ENCODE results near the gene EPB41L2. TPM values are rescaled to one million over a fixed set of nuclear protein-coding genes. Genes with fewer than 3 reads are reported as not detected.

The EPB41L2 gene
- total and polyA plus RNA-seq, 2 experiments from 2014 or later = 27.4 to 35.8 TPM

DNA sequence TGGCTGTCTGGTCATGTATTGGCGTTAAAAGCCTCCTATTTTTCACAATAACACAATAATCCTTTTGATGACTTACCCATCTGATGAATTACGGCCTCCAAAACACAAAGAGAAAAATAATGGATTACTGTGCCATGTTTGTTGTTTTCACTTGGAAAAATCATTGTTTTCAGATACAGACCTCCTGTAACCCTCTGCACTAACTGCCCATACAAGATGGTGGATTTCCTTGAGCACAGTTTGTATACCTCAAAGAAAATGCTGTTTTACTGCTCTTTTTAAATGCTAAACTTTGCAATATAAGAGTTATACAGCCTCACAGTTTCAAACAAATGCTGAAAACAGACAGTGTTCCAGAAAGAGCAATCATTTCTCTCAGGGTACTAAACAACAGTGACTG, 174.8 kb downstream of the EPB41L2 start:
- Histone ChIP-seq H3K4me3 (no peak overlapping the region), H3K36me3 (replicated peaks; ENCODE audit: insufficient read depth, low read depth) (no peaks in the 10 kb centered on the region), H3K9me2 (replicated peaks; ENCODE audit: insufficient read depth) (no peaks in the 10 kb centered on the region), H2AFZ (no peak overlapping the region), H3K9me3 (ENCODE audit: low read depth) (no peaks in the 10 kb centered on the region), H3K27me3 (no peaks in the 10 kb centered on the region), H3K4me1 (ENCODE audit: insufficient read depth) (no peaks in the 10 kb centered on the region), H3K27ac (no peak overlapping the region), H3K79me2 (no peaks in the 10 kb centered on the region), H4K20me1 (ENCODE audit: insufficient read depth, poor library complexity, severe bottlenecking) (no peaks in the 10 kb centered on the region), H3K4me2 (no peak overlapping the region)
- TF ChIP-seq EZH2phosphoT487 (IDR thresholded peaks at IDR 0.05; ENCODE audit: low read depth, severe bottlenecking, unreplicated experiment) = no peak
- TF ChIP-seq, protein P1, sequence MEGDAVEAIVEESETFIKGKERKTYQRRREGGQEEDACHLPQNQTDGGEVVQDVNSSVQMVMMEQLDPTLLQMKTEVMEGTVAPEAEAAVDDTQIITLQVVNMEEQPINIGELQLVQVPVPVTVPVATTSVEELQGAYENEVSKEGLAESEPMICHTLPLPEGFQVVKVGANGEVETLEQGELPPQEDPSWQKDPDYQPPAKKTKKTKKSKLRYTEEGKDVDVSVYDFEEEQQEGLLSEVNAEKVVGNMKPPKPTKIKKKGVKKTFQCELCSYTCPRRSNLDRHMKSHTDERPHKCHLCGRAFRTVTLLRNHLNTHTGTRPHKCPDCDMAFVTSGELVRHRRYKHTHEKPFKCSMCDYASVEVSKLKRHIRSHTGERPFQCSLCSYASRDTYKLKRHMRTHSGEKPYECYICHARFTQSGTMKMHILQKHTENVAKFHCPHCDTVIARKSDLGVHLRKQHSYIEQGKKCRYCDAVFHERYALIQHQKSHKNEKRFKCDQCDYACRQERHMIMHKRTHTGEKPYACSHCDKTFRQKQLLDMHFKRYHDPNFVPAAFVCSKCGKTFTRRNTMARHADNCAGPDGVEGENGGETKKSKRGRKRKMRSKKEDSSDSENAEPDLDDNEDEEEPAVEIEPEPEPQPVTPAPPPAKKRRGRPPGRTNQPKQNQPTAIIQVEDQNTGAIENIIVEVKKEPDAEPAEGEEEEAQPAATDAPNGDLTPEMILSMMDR (IDR thresholded peaks at IDR 0.05; ENCODE audit: poor library complexity) = no peak
- no peak for TF ChIP-seq EZH2 (IDR thresholded peaks at IDR 0.05; ENCODE audit: borderline replicate concordance)
- DNase-seq (ENCODE audit: low spot score) = no peak
- 83% methylated on average over 2 of the region's 2 CpGs for WGBS (ENCODE audit: low lambda C conversion rate, missing lambda C conversion rate)

DNA sequence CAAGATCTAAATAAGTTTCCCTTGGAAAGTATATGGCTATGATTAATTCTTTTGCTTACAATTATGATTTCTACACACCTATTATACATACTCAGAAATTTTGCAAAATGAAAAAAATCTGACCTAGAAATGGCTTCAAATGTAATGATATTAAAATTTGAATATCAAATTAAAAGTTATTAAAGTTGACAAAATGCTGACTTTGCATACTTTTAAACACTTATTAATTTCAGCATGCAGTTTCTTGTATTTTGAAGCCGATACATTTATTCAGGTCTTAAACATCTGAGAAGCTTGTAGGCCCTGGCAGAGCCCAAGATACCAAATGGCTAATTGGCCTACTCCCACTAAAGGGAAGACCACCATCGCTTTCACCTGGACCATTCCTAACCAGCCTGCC, 176.1 kb downstream of the EPB41L2 start:
- 87% methylated on average over 2 of the region's 2 CpGs for WGBS (ENCODE audit: low lambda C conversion rate, missing lambda C conversion rate)
- Histone ChIP-seq H3K79me2 (no peaks in the 10 kb centered on the region), H3K27me3 (no peaks in the 10 kb centered on the region), H3K4me2 (no peak overlapping the region), H4K20me1 (ENCODE audit: insufficient read depth, poor library complexity, severe bottlenecking) (no peaks in the 10 kb centered on the region), H3K36me3 (replicated peaks; ENCODE audit: insufficient read depth, low read depth) (no peaks in the 10 kb centered on the region), H3K27ac (no peak overlapping the region), H3K9me3 (ENCODE audit: low read depth) (no peaks in the 10 kb centered on the region), H3K4me1 (ENCODE audit: insufficient read depth) (no peaks in the 10 kb centered on the region), H3K9me2 (replicated peaks; ENCODE audit: insufficient read depth) (no peaks in the 10 kb centered on the region), H2AFZ (no peak overlapping the region), H3K4me3 (no peak overlapping the region)
- no peak for TF ChIP-seq EZH2 (IDR thresholded peaks at IDR 0.05; ENCODE audit: borderline replicate concordance)
- no peak for TF ChIP-seq EZH2phosphoT487 (IDR thresholded peaks at IDR 0.05; ENCODE audit: low read depth, severe bottlenecking, unreplicated experiment)
- TF ChIP-seq, protein P1 (IDR thresholded peaks at IDR 0.05; ENCODE audit: poor library complexity) = no peak
- no peak for DNase-seq (ENCODE audit: low spot score)

DNA sequence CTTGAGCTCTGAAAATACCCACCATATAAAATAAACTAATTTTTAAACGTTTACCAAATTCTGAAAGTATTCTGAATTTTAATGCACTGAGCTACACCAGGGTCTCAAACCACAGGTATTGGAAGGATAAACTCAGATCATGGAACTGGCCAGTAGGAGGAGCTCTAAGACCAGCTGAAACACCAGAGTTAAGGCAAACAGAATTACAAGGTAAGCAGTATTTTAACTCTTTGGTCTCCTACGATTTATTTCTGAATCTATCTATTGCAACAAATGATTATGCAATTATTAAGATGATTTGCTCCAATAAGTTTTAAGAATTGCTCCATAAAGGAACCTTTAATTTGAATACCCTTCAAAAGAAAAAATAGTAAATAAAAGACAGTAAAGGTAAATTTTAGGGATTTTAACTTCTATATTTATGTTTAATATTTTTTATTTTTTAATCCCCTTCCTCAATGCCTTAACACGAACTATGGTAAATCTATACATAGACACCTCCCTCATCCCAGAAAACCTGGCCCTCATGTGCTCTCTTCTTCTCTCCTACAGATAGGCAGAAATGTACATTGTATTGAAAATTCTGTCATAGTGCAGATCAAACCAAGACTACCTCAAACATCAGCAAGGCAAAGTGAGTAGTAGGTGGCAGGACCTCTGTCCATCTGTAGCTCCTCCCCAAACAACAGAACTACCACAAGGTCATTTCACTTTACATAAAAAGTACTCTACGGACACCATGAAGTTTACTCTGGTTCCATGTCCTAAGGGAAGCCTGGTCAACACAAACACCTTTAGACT, 177.5 kb downstream of the EPB41L2 start:
- DNase-seq (ENCODE audit: low spot score) = peak; percentile 87
- Histone ChIP-seq H3K36me3 (replicated peaks; ENCODE audit: insufficient read depth, low read depth) (no peaks in the 10 kb centered on the region), H3K79me2 (no peaks in the 10 kb centered on the region), H3K9me2 (replicated peaks; ENCODE audit: insufficient read depth) (no peaks in the 10 kb centered on the region), H2AFZ (no peak overlapping the region), H3K4me2 (no peak overlapping the region), H3K27ac (no peak overlapping the region), H3K4me3 (no peak overlapping the region), H4K20me1 (ENCODE audit: insufficient read depth, poor library complexity, severe bottlenecking) (no peaks in the 10 kb centered on the region), H3K4me1 (ENCODE audit: insufficient read depth) (no peaks in the 10 kb centered on the region), H3K9me3 (ENCODE audit: low read depth) (no peaks in the 10 kb centered on the region), H3K27me3 (no peaks in the 10 kb centered on the region)
- TF ChIP-seq, protein P1 (IDR thresholded peaks at IDR 0.05; ENCODE audit: poor library complexity) = peak; percentile 94
- TF ChIP-seq EZH2phosphoT487 (IDR thresholded peaks at IDR 0.05; ENCODE audit: low read depth, severe bottlenecking, unreplicated experiment) = no peak
- 32% methylated on average over 4 of the region's 4 CpGs for WGBS (ENCODE audit: low lambda C conversion rate, missing lambda C conversion rate)
